K562 treated with DMSO at 1 percent for 24 hours (cell line): Measurements from ENCODE around the gene PKNOX1. TPM values are rescaled to one million over a fixed set of nuclear protein-coding genes. Genes with fewer than 3 reads are reported as not detected.

Experiments
- total RNA-seq: library from RNA; unstranded; fragments of 300-600 nt; gene quantifications from 2 replicates; pipeline ENCODE4 v1.2.3, GENCODE V29; 2022; ENCODE audit warnings: low read depth; ENCODE audit not compliant: insufficient read depth

The PKNOX1 gene, protein sequence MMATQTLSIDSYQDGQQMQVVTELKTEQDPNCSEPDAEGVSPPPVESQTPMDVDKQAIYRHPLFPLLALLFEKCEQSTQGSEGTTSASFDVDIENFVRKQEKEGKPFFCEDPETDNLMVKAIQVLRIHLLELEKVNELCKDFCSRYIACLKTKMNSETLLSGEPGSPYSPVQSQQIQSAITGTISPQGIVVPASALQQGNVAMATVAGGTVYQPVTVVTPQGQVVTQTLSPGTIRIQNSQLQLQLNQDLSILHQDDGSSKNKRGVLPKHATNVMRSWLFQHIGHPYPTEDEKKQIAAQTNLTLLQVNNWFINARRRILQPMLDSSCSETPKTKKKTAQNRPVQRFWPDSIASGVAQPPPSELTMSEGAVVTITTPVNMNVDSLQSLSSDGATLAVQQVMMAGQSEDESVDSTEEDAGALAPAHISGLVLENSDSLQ
- 5.7 and 7.3 TPM in 2 replicates for total RNA-seq

DNA sequence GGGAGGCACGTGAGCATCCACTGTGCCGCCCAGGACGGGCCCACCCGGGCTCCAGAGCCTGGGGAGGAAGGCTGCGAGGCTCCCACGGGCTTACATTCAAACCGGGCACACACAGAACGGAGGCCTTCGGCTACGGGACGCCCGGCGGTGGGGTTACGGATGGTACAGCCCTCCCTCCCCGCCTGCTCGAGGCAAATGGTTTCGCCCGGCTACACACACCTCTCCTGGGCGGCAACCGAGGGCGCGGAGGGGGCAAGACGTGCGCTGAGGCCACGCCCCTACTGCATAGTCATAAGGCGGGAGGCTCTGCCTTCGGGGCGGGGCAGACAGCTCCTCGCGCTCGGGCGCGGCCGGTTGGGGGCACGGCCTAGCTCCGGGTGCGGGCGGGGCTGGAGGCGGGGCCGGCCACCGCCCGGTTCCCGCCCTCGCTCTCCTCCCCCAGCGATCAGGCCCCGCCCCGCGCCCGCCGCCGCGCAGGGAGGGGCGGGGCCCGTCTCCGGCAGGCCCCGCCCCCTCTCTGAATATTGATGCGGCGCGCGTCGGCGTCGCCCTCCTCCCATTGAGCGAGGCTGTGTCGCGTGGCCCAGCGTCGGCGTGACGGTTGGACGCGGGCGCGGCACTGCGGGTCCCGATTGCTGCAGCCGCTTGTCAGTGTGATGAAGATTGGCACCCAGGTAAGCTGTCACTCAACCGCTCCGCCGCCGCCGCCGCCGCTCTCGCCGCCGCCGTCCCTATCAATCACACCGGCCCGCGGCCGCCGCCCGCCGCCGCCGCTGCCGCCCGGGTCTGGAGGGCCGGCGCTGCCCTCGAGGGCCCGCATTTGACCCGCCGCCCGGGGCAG is at the start of gene PKNOX1:
Gene PKNOX1 (plus strand): TSS at position 572 of the 841 bp plus-strand sequence. CDS start 29,820 bp downstream, outside the sequence.

DNA sequence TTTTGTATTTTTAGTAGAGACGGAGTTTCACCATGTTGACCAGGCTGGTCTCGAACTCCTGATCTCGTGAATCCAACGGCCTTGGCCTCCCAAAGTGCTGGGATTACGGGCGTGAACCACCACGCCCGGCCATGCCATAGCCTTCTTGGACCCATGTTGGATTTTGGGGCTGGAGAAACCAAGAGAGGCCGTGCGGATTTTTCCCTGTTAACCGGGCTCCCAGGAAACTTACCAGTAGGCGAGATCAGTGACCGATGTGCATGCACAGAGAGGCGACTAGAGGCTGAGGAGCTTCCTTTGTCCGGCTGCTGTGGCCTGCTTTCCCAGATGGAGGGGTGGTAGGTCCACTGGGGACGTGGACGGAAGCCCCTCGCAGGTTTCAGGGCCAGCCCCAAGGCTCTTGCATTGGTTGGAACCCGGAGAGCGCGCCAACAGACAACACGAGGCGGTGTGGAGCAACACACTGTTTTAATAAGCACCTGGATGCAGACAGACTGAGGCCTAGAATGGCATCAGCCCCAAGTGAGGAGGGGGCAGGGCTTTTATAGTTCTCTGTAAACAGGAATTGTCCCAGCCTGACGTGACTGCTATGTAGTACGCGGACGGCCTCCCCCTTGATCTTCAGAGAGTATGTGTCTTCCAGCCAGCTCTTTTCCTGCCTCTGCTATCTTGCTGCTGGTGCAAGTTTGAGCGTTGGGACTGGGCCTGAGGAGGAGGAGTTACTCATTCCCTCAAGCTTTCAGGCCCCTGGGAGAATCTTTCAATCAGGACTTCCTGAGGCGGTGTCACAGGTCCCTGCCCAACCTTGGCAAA is 49.0 kb upstream of the PKNOX1 start, which contains the start of gene ERVH48-1:
Gene ERVH48-1 (minus strand): TSS at position 517 of the 813 bp plus-strand sequence. CDS start 6,624 bp downstream, outside the sequence.

DNA sequence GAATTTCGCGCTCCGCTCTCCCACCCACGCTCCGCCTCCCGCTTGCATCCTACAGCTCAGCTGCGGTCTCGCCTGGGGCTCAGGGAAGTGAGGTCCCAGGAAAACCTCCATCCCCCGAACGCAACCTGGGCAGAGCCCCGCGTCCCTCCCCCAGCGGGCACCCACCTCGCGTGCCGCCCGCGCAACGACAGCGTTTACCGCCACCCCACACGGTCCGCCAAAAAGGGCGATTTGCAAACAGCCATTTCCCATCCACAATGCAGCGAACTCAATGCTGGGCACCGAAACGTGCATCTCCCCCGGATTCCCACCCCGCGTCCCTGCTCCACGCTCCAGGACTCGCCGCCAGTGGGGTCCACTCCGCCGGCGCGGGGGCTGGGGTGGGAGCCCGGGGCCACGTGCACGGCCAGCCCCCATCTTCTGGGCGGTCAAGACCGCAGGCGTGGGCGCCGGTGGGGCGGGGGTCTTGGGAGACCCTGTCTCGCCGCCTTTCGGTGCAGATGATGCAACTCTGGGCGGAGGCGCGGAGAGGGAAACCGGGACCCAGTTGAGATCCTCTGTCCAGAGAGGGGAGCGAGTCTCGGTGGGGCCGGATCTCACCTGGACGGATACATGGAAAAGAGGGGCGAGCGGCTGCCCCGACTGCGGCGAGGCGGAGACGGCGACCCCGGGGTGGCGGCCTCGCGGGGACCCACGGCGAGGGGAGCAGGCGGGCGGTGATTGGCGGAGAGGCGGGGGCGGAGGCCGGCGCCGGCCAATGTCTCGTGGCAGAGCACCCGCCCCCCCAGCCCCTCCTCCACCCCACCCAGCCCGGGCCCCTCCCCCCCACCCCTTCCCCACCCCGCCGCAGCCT is 101.0 kb downstream of the PKNOX1 start, which contains the start of gene CBS:
Gene CBS (minus strand): TSS at position 666 of the 853 bp plus-strand sequence. CDS start 3,642 bp downstream, outside the sequence.

Other genes with a start within 250 kb of the PKNOX1 start
- 16.8 and 22.1 TPM in 2 replicates for gene WDR4, start 95.0 kb upstream of the PKNOX1 start, total RNA-seq
- 52.2 and 53.3 TPM in 2 replicates for gene NDUFV3, start 81.3 kb upstream of the PKNOX1 start, total RNA-seq
- gene ERVH48-1, start 48.9 kb upstream of the PKNOX1 start, total RNA-seq = not detected in 2 replicates
- gene CBS, start 101.3 kb downstream of the PKNOX1 start, total RNA-seq = 287 and 319 TPM in 2 replicates
- 60.5 and 77.0 TPM in 2 replicates for gene U2AF1, start 133.0 kb downstream of the PKNOX1 start, total RNA-seq
- not detected in 2 replicates for gene CRYAA, start 194.4 kb downstream of the PKNOX1 start, total RNA-seq